ENCODE measurements around the gene NADK2.

- TF ChIP-seq CTCF (IDR thresholded peaks at IDR 0.05 in 2 of 3, conservative IDR thresholded peaks at IDR 0.05 in 1 of 3; ENCODE audit: borderline replicate concordance in 1 of 3, insufficient read depth in 1 of 3, low read depth in 2 of 3, low read length in 2 of 3) (no peak), POLR2A (IDR thresholded peaks at IDR 0.05; ENCODE audit: borderline replicate concordance, extremely low read depth, insufficient read depth, insufficient read length) (no peak), POLR2AphosphoS5 (IDR thresholded peaks at IDR 0.05; ENCODE audit: low read depth, low read length) (no peak), RAD21 (IDR thresholded peaks at IDR 0.05; ENCODE audit: low read depth) (no peak), EZH2phosphoT487 (IDR thresholded peaks at IDR 0.05; ENCODE audit: borderline replicate concordance) (no peak), YY1 (IDR thresholded peaks at IDR 0.05; ENCODE audit: extremely low read depth, insufficient replicate concordance, low read depth, low read length) (no peak), SIN3A (IDR thresholded peaks at IDR 0.05; ENCODE audit: low read depth) (no peak), FOSL1 (IDR thresholded peaks at IDR 0.05; ENCODE audit: low read depth) (no peak), SP1 (IDR thresholded peaks at IDR 0.05; ENCODE audit: low read depth) (no peak), EGR1 (IDR thresholded peaks at IDR 0.05; ENCODE audit: low read depth) (no peak)
- TF ChIP-seq, protein P1, sequence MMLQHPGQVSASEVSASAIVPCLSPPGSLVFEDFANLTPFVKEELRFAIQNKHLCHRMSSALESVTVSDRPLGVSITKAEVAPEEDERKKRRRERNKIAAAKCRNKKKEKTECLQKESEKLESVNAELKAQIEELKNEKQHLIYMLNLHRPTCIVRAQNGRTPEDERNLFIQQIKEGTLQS (IDR thresholded peaks at IDR 0.05): no peak
- TF ChIP-seq, protein P2, sequence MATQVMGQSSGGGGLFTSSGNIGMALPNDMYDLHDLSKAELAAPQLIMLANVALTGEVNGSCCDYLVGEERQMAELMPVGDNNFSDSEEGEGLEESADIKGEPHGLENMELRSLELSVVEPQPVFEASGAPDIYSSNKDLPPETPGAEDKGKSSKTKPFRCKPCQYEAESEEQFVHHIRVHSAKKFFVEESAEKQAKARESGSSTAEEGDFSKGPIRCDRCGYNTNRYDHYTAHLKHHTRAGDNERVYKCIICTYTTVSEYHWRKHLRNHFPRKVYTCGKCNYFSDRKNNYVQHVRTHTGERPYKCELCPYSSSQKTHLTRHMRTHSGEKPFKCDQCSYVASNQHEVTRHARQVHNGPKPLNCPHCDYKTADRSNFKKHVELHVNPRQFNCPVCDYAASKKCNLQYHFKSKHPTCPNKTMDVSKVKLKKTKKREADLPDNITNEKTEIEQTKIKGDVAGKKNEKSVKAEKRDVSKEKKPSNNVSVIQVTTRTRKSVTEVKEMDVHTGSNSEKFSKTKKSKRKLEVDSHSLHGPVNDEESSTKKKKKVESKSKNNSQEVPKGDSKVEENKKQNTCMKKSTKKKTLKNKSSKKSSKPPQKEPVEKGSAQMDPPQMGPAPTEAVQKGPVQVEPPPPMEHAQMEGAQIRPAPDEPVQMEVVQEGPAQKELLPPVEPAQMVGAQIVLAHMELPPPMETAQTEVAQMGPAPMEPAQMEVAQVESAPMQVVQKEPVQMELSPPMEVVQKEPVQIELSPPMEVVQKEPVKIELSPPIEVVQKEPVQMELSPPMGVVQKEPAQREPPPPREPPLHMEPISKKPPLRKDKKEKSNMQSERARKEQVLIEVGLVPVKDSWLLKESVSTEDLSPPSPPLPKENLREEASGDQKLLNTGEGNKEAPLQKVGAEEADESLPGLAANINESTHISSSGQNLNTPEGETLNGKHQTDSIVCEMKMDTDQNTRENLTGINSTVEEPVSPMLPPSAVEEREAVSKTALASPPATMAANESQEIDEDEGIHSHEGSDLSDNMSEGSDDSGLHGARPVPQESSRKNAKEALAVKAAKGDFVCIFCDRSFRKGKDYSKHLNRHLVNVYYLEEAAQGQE (IDR thresholded peaks at IDR 0.05; ENCODE audit: low read depth): no peak
- TF ChIP-seq, protein P3, sequence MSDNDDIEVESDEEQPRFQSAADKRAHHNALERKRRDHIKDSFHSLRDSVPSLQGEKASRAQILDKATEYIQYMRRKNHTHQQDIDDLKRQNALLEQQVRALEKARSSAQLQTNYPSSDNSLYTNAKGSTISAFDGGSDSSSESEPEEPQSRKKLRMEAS (IDR thresholded peaks at IDR 0.05): no peak
Observed at GRCh38 chr5:36152324-36153297, 89.1 kb downstream of the NADK2 start.

Measured in HCT116 (cell line).